ENCODE results near the gene CCL2.

Gene CCL2

DNA sequence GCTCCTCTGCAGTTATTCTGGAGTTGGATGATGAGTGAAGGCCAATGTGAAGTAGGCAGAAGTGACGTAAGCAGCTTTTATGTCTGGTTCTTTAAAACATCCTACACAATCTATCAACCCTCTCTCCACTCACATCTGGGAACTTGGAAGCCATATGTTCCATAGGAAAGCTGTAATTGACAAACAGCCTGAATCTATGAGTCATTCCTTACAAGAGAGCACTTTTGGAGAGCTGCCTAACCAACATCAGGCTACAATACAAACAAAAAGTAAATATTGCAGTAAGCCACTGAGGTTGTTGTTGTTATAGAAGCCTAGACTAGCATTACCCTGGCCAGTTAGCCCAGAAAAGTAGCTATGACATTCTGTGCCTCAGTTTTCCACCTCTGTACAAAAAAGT lies 20.8 kb downstream of the CCL2 start:
- no peak for DNase-seq

DNA sequence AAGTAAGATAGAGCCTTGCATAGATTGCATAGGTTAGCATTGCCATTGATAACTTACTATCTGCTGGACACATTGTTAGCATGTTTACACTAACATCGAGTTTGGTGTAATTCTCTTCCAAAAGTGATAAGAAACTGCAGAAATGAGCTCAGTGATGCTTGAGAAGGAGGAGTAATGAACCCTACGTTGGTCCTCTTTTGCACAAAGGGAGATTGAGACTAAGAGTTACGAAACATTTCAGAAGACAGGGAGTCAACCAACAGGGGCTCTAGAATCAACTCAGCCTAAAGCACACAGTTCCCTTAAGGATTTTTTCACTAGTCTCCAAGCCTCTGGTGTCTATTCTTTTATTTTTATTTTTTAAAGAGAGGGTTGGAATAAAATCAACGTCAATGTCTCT lies 21.7 kb downstream of the CCL2 start:
- no peak for DNase-seq

- DNase-seq = no peak
Measured at GRCh38 chr17:34283571-34283970, 28.5 kb downstream of the CCL2 start.

DNA sequence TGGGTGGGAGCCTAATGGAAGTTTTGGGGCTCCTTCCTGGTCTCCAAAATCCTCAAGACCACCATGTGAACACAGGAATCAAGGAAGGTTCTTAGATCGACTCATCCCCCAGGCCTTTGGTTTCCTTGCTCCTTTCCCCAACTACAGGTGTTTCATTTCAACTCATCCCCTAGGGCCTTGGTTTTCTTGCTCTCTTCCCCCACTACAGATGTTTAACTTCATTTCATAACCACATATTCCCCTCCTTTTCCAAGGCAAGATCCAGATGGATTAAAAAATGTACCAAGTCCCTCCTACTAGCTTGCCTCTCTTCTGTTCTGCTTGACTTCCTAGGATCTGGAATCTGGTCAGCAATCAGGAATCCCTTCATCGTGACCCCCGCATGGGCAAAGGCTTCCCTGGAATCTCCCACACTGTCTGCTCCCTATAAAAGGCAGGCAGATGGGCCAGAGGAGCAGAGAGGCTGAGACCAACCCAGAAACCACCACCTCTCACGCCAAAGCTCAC lies 30.3 kb downstream of the CCL2 start, which contains the start of gene CCL11:
TSS of gene CCL11 (plus strand) at position 457 of the 507 bp plus-strand sequence. CDS start 67 bp downstream, outside the sequence.
- DNase-seq = no peak

DNA sequence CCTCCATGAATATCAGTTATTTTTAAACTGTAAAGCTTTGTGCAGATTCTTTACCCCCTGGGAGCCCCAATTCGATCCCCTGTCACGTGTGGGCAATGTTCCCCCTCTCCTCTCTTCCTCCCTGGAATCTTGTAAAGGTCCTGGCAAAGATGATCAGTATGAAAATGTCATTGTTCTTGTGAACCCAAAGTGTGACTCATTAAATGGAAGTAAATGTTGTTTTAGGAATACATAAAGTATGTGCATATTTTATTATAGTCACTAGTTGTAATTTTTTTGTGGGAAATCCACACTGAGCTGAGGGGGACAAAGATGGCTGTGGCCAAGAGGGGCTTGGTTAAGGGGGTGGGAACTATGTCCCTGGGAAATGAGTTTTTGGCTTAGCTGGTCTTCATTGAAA lies 32.8 kb downstream of the CCL2 start:
- DNase-seq = no peak

GRCh38 chr17:34290586-34290985 lies 35.5 kb downstream of the CCL2 start:
- no peak for DNase-seq

DNA sequence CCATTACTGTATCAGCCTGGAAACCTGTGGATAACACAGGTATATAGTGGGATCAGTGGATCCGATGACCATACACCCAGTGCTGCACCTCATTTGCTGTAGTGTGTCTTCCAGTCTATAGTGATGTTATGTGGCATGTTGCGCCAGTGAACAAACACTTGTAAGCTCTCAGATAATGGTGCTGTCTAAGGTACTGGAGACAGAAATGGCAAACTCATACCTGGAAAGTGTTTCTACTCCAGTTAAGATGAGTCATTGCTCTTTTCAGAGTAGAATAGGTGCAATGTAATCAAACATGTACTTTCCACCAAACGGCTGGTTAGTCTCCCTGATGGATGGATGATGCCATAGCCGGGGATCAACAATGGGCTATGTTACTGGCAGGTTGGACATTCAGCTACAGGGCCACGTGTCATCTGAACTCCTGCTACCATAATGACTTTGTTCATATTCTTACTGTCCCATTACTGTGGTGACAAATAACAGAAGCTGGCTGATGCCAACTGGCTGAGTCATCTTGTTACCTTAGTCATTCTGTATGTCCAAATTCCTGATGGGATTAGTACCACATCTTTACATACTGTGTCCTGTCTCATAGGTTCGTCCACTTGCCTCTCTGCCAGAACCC lies 36.8 kb downstream of the CCL2 start:
- DNase-seq = no peak

DNA sequence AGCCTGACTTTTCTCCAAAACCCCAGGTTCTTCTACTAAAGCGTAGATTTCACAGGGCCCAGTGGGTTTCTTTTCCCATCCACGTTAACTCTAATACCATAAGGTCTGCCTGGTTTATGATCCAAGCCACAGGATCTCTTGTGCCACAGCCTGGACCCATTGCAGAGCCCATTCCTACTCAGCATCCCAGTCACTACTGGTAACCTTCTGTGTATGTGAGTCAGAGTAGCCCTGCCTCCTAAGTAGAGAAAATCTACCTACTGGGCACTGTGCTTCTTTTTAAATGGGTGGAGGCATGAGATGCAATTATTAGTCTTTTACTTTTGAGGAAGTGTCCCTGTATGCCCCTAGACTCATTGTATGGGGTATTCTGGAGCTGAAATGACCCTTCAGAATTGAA lies 43.9 kb downstream of the CCL2 start:
- DNase-seq = no peak

GRCh38 chr17:34299956-34300577 lies 45.0 kb downstream of the CCL2 start:
- DNase-seq = no peak

- DNase-seq = no peak
Measured at GRCh38 chr17:34300652-34301370, 45.7 kb downstream of the CCL2 start.

DNA sequence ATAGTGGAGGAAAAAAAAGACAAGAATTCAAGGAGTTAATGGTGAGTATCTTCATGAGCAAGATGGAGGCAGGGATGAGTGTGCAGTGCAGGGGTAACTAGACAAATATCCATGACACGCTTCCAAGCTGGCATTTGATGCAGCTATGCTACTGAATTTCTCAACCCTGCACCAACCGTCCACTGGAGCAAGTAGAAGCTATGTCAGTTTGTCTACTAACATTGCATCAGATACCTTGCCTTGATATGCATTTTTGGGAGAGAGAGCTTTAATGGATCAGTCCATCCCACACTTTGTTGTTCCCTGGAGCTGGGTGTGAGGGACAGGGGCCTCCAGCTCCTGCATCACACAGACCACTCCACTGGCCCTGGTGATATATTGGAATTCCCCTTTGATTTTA lies 46.9 kb downstream of the CCL2 start:
- no peak for DNase-seq

- no peak for DNase-seq
Measured at GRCh38 chr17:34302636-34303035, 47.6 kb downstream of the CCL2 start.

DNA sequence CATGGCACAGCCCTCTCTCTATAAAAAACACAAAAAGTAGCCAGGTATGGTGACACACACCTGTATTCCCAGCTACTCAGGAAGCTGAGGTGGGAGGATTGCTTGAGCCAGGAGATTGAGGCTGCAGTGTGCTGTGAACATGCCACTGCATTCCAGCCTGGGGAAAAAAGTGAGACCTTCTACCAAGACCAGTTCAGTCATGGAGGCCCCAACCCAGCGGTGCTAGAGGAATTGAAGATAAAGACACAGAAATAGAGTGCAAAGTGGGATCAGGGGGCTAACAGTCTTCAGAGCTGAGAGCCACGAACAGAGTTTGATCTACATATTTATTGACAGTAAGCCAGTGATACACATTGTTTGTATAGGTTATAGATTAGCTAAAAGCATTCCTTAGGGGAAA lies 48.5 kb downstream of the CCL2 start:
- DNase-seq = no peak

- no peak for DNase-seq
Measured at GRCh38 chr17:34305061-34305460, 50.0 kb downstream of the CCL2 start.

DNA sequence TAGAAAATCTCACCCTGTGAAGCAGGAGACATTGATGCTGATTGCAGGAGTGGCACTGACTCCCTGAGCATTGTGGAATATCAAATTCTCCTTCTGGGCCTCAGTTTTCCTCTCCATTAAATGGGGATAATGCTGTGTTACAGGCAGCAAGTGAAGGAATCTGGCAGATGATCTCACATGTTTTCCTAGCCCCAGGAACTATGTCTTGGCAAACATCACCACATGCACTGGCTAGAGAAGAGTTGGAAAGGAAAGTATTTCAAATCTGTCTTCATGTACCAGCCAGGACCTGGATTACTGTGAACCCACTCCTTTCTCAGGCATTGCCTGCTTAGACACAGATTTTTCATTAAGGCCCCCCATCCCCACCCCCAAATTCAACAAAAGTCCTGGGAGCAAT lies 50.5 kb downstream of the CCL2 start:
- DNase-seq = no peak

DNA sequence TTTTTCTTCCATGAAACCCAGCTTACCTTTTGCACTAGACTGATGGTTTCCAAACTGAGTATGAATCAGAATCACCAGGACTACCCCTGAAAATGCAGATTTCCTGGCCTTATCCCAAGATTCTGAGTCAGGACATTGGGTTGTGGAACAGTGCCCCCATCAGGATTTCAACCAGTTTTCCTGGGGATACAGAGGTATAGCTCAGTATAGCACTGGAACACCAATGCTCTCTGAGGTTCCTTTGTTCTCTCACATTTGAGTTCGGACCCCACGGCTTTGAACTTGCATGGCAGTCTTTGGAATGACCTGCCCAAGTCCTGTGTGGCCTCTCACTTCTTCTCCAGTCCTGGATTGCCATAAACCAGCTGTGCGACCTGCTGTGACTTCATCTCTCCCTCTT lies 51.4 kb downstream of the CCL2 start:
- DNase-seq = no peak

All from CD4-positive, alpha-beta T cell treated with Interleukin-1 beta for 1 hour (primary cell).